HFF-Myc (cell line): Measurements from ENCODE around the gene ATG9B.

ENCODE experiments used
- DNase-seq: peaks from one replicate; pipeline ENCODE4 v3.0.0-alpha.2; 2011; ENCODE audit warnings: low read depth; ENCODE audit errors: extremely low read depth
- H3K4me3 ChIP-seq: replicated peaks from 2 replicates; pipeline ENCODE4 v1.5.1; 2011; ENCODE audit warnings: low read depth, mild to moderate bottlenecking, control low read depth, low read length
- CTCF ChIP-seq: IDR thresholded peaks from 2 replicates; pipeline ENCODE4 v1.5.1; 2012; ENCODE audit warnings: mild to moderate bottlenecking, low read depth, low read length, control low read depth; ENCODE audit errors: missing control alignments

ATG9B gene

GRCh38 chr7:150994141-150994837, 30.0 kb downstream of the ATG9B start:
- no peak for TF ChIP-seq CTCF
- DNase-seq: no peak
- no peak overlapping the region for H3K4me3 ChIP-seq

DNA sequence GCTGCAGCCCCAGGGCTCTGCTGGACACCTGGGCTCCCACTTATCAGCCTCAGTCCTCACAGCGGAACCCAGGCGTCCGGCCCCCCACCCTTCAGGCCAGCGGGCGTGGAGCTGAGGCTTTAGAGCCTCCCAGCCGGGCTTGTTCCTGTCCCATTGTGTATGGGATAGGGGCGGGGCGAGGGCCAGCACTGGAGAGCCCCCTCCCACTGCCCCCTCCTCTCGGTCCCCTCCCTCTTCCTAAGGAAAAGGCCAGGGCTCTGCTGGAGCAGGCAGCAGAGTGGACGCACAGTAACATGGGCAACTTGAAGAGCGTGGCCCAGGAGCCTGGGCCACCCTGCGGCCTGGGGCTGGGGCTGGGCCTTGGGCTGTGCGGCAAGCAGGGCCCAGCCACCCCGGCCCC, 30.8 kb downstream of the ATG9B start:
- no peak overlapping the region for H3K4me3 ChIP-seq
- no peak for TF ChIP-seq CTCF
- DNase-seq: no peak

DNA sequence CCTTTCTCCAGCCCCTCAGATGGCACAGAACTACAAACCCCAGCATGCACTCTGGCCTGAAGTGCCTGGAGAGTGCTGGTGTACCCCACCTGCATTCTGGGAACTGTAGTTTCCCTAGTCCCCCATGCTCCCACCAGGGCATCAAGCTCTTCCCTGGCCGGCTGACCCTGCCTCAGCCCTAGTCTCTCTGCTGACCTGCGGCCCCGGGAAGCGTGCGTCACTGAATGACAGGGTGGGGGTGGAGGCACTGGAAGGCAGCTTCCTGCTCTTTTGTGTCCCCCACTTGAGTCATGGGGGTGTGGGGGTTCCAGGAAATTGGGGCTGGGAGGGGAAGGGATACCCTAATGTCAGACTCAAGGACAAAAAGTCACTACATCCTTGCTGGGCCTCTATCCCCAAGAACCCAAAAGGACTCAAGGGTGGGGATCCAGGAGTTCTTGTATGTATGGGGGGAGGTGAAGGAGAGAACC, 31.4 kb downstream of the ATG9B start:
- no peak for DNase-seq
- no peak overlapping the region for H3K4me3 ChIP-seq
- no peak for TF ChIP-seq CTCF

- DNase-seq: no peak
- no peak overlapping the region for H3K4me3 ChIP-seq
- no peak for TF ChIP-seq CTCF
Measured at GRCh38 chr7:150992051-150992640, 32.1 kb downstream of the ATG9B start.

DNA sequence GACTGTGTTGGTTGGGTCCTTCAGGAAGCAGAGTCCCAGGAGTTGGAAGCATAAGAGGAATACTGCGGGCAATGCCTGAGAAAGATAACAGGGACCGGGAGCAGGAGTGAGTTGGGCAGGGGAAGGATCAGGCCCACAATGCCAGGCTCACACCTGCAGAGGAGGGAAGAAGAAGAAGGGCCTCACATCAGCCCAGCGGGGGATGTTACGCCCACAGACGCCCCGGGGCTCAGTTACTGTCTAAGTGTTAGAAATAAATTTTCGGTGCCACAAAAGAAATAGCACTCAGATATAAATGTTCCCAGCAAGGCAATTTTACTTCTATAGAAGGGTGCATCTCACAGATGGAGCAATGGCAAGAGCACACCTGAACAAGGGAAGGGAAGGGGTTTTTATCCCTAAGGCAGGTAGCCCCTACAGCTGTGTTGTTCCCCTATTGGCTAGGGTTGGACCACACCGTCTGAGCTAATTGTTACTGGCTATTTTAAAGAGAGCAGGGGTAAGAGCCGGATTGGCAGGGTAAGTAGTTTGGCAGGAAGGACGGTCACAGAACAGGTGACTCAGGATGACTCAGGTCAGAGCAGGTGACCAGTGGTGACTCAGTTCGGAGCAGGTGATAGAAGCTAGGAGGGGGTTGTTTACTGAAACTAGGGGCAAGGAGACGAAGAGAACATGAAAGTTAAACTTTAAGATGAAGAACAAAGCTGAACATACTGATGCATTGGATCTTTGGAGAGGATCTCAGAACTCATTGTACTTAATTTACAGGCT, 33.7 kb downstream of the ATG9B start, which contains the start of gene NOS3:
NOS3 (plus strand) TSS at position 602 of the 771 bp plus-strand sequence. CDS start 2,787 bp downstream, outside the sequence.
- DNase-seq: no peak

DNA sequence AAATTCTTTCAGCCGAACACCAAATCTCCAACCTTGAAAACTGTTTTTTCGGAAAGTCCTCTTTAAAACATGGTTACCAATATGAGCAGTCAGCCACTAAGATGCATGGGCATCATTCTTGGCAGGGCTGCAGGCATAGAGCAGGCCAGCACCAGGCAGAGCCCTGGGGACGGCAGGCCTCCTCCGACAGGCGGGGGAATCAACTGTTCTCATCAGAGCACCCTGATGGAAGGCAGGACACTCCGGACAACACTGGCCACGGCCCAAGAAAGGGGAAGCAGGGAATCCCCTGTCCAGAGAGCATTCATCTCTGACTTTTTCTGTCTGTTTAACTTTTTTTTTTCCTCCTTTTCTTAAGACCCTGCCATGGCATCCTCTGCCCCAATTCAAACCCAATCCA, 34.8 kb downstream of the ATG9B start:
- TF ChIP-seq CTCF: no peak
- no peak overlapping the region for H3K4me3 ChIP-seq
- no peak for DNase-seq

More for the DNA sequence above, 33.7 kb downstream of the ATG9B start, which contains the start of gene NOS3:
- TF ChIP-seq CTCF: no peak
- no peak within 1 kb of the TSS for H3K4me3 ChIP-seq
